Progenitor cell of endocrine pancreas (in vitro differentiated cells): Measurements from ENCODE around the gene GRAMD1A. TPM values are rescaled to one million over a fixed set of nuclear protein-coding genes. Genes with fewer than 3 reads are reported as not detected.
A peak's percentile ranks its signal among the peaks of the same experiment; 100 is the strongest.
"Not testable (repeated sequence)": the region's sequence is repeated elsewhere in the genome, so short reads cannot be mapped to it uniquely, and the experiment has no call there.

Experiments
- DNase-seq: peaks from one replicate; pipeline ENCODE4 v3.0.0; 2021; ENCODE audit warnings: low spot score; ENCODE audit not compliant: unreplicated experiment
- H3K27ac Mint-ChIP-seq: 2 replicates; pipeline ENCODE4 v1.8.0; 2021; ENCODE audit warnings: mild to moderate bottlenecking, moderate library complexity, mixed read lengths
- H3K27me3 Mint-ChIP-seq: 2 replicates; pipeline ENCODE4 v1.8.0; 2021; ENCODE audit warnings: mixed read lengths
- H3K36me3 Mint-ChIP-seq: 2 replicates; pipeline ENCODE4 v1.8.0; 2022; ENCODE audit warnings: mixed read lengths; ENCODE audit not compliant: insufficient read depth
- H3K4me1 Mint-ChIP-seq: 2 replicates; pipeline ENCODE4 v1.8.0; 2021; ENCODE audit warnings: low read depth, mixed read lengths
- H3K4me3 Mint-ChIP-seq: 2 replicates; pipeline ENCODE4 v1.8.0; 2021; ENCODE audit warnings: low read depth, mild to moderate bottlenecking, moderate library complexity, mixed read lengths
- H3K9me3 Mint-ChIP-seq: 2 replicates; pipeline ENCODE4 v1.8.0; 2021; ENCODE audit warnings: low read depth, mixed read lengths
- total RNA-seq: library from RNA; stranded (reverse); gene quantifications from 2 replicates; pipeline ENCODE4 v1.2.1, GENCODE V29; 2021
- TF ChIP-seq, protein P1 (sequence below): fragments of 200-600 bp; sonication (generic); IDR thresholded peaks from one replicate; pipeline ENCODE4 v1.5.0; 2021; ENCODE audit warnings: antibody characterized with exemption, mild to moderate bottlenecking; ENCODE audit not compliant: unreplicated experiment

The GRAMD1A gene
- total RNA-seq, 1 donor from 2014 or later, result 111 TPM

- peaks cover 37% of the 10 kb centered on the region for H3K9me3 Mint-ChIP-seq
Measured at GRCh38 chr19:34963573-34964406, 36.3 kb upstream of the GRAMD1A start, which contains the start of gene ZNF792. TSS of gene ZNF792 (minus strand) at chr19:34964229. CDS start at chr19:34963662, 567 bp downstream.

GRCh38 chr19:34964598-34964997 is 35.5 kb upstream of the GRAMD1A start:
- Mint-ChIP-seq H3K9me3 (peaks cover 32% of the 10 kb centered on the region), H3K27me3 (no peaks in the 10 kb centered on the region), H3K36me3 (peaks cover 34% of the 10 kb centered on the region)

More at GRCh38 chr19:34963573-34964406, 36.3 kb upstream of the GRAMD1A start, which contains the start of gene ZNF792:
- H3K4me1 Mint-ChIP-seq, result peaks cover 16% of the 10 kb centered on the region
- no peaks in the 10 kb centered on the region for H3K27me3 Mint-ChIP-seq
- peak within 1 kb of the TSS; percentile 77 for H3K27ac Mint-ChIP-seq
- peak within 1 kb of the TSS; percentile 88 for H3K4me3 Mint-ChIP-seq
- TF ChIP-seq, protein P1, sequence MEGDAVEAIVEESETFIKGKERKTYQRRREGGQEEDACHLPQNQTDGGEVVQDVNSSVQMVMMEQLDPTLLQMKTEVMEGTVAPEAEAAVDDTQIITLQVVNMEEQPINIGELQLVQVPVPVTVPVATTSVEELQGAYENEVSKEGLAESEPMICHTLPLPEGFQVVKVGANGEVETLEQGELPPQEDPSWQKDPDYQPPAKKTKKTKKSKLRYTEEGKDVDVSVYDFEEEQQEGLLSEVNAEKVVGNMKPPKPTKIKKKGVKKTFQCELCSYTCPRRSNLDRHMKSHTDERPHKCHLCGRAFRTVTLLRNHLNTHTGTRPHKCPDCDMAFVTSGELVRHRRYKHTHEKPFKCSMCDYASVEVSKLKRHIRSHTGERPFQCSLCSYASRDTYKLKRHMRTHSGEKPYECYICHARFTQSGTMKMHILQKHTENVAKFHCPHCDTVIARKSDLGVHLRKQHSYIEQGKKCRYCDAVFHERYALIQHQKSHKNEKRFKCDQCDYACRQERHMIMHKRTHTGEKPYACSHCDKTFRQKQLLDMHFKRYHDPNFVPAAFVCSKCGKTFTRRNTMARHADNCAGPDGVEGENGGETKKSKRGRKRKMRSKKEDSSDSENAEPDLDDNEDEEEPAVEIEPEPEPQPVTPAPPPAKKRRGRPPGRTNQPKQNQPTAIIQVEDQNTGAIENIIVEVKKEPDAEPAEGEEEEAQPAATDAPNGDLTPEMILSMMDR, result no peak
- H3K36me3 Mint-ChIP-seq, result peaks cover 42% of the 10 kb centered on the region
- DNase-seq, result peak; percentile 57

GRCh38 chr19:34965505-34965904 is 34.6 kb upstream of the GRAMD1A start:
- not testable (repeated sequence) for DNase-seq, H3K27me3 Mint-ChIP-seq, H3K27ac Mint-ChIP-seq
- H3K4me3 Mint-ChIP-seq, result peak overlapping the region; percentile 70
- H3K4me1 Mint-ChIP-seq, result peaks cover 16% of the 10 kb centered on the region
- peaks cover 25% of the 10 kb centered on the region for H3K36me3 Mint-ChIP-seq
- peaks cover 26% of the 10 kb centered on the region for H3K9me3 Mint-ChIP-seq

More at GRCh38 chr19:34964598-34964997, 35.5 kb upstream of the GRAMD1A start:
- TF ChIP-seq, protein P1, result no peak
- Mint-ChIP-seq H3K4me1 (peaks cover 16% of the 10 kb centered on the region), H3K27ac (no peak overlapping the region), H3K4me3 (peak overlapping the region; percentile 70)
- no peak for DNase-seq

DNA sequence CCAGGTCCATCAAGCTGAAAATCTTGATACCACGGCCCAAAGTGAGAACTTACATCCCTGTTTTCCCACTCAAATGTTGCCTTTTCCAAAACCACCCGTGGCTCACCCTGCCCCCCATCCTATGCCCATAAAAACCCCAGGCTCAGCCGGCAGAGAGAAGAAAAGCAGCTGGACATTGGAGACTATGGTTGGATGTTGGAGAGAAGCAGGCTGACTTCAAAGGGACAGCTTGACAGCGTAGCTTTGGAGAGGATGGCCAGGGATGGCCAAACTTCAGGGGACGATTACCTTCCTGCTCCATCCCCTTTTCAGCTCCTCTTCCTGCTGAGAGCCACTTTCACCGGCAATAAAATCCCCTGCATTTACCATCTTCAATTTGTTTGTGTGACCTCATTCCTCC is 32.6 kb upstream of the GRAMD1A start:
- Mint-ChIP-seq H3K4me1 (peaks cover 8% of the 10 kb centered on the region), H3K27me3 (no peaks in the 10 kb centered on the region), H3K36me3 (peaks cover 8% of the 10 kb centered on the region), H3K27ac (no peak overlapping the region), H3K4me3 (no peak overlapping the region), H3K9me3 (peaks cover 14% of the 10 kb centered on the region)
- DNase-seq, result no peak
- TF ChIP-seq, protein P1, result no peak

GRCh38 chr19:34969721-34970120 is 30.4 kb upstream of the GRAMD1A start:
- Mint-ChIP-seq H3K4me3 (no peak overlapping the region), H3K9me3 (peaks cover 14% of the 10 kb centered on the region), H3K36me3 (peaks cover 4% of the 10 kb centered on the region), H3K27ac (no peak overlapping the region), H3K4me1 (peaks cover 7% of the 10 kb centered on the region), H3K27me3 (no peaks in the 10 kb centered on the region)
- DNase-seq, result no peak
- TF ChIP-seq, protein P1, result no peak

DNA sequence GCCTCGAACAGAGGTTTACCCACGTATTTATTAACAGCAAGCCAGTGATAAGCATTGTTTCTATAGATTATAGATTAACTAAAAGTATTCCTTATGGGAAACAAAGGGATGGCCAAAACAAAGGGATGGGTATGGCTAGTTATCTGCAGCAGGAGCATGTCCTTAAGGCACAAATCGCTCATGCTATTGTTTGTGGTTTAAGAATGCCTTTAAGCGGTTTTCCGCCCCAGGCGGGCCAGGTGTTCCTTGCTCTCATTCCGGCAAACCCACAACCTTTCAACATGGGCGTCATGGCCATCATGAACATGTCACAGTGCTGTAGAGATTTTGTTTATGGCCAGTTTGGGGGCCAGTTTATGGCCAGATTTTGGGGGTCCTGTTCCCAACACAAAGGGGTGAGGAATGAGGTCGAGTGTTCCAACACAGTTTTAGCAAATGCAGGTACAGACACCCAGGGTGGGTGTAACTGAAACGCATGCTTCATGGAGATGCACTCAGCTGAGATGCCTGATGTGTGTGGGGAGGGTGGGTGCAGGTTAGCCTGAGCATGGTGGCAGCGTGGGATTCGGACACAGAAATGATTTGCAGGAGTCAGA is 29.8 kb upstream of the GRAMD1A start:
- H3K9me3 Mint-ChIP-seq, result peaks cover 14% of the 10 kb centered on the region
- H3K27me3 Mint-ChIP-seq, DNase-seq, H3K36me3 Mint-ChIP-seq, H3K27ac Mint-ChIP-seq, H3K4me3 Mint-ChIP-seq, H3K4me1 Mint-ChIP-seq: not testable (repeated sequence)
